ENCODE measurements around the gene PDE4D.
"Not testable (repeated sequence)": the region's sequence is repeated elsewhere in the genome, so short reads cannot be mapped to it uniquely, and the experiment has no call there.

The PDE4D gene

GRCh38 chr5:59007460-59008063 is 886.0 kb downstream of the PDE4D start:
- in situ Hi-C loops (cut with MboI; ENCODE audit: low sequenced_read_pairs) = no loop called here

DNA sequence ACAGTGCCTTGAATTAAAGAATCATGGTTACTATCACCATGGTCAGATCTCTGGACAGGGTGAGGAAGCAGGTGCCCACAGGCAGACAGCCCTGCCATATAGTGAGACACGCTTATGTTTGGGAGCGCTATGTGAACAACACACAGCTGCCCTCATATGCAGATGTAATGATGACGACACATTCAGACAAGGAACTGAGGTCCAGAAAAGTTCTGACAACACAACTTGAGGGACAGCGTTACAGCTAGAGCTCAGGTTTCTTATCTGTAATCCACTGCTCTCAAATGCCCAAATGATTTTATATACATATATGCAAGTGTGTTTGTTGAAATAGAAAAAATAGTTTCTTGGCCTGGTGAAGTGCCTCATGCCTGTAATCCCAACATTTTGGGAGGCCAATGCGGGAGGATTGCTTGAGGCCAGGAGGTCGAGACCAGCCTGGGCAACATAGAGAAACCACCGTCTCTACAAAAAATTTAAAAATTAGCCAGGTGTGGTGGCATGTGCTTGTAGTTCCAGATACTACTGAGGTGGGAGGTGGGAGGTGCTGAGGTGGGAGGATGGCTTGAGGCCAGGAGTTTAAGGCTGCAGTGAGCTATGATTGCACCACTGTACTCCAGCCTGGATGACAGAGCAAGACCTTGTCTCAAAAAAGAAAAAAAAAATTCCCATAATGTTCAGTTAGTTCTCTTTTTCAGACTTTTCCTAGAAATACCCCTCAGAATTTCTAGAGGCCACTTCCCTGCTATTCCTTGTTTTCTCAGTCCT is 887.4 kb downstream of the PDE4D start:
- in situ Hi-C loops (cut with MboI; ENCODE audit: low sequenced_read_pairs) = no loop called here

DNA sequence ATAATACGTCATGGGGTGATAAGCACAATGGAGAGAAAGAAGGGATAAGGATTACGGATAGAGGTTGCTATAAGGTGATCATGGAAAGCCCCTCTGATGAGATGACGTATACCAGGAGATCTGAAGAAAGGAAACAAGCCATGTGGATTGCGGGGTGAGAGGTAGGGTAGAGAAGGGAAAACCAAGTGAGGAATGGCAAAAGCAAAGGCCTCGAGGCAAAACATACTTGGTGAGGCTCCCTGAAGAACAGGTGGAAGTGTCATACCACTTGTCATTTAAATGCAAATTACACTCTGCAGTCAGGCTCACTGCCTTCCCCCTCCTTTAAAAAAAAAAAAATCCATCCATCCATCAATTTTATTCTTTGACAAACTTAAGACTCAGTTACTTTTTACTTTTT is 889.9 kb downstream of the PDE4D start:
- in situ Hi-C loops (cut with MboI; ENCODE audit: low sequenced_read_pairs) = no loop called here

DNA sequence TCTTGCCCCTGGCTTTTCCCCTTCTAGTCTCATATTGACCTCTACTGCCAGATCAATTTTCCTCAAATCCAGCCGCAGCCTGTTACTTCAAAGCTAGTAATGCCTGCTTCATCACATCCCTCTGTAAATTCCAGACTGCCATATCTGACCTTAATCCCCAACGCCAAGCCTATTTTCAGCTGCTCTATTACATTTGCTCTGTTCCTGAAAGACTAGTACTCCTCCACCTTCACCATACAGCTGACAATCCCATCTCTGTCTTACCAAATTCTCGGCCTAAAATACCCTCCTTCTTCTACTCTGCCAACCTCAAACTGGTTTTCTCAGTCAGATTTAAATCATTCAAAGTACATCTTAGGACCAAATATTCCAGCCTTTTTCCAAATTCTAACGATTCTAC is 890.4 kb downstream of the PDE4D start:
- in situ Hi-C loops (cut with MboI; ENCODE audit: low sequenced_read_pairs) = no loop called here

DNA sequence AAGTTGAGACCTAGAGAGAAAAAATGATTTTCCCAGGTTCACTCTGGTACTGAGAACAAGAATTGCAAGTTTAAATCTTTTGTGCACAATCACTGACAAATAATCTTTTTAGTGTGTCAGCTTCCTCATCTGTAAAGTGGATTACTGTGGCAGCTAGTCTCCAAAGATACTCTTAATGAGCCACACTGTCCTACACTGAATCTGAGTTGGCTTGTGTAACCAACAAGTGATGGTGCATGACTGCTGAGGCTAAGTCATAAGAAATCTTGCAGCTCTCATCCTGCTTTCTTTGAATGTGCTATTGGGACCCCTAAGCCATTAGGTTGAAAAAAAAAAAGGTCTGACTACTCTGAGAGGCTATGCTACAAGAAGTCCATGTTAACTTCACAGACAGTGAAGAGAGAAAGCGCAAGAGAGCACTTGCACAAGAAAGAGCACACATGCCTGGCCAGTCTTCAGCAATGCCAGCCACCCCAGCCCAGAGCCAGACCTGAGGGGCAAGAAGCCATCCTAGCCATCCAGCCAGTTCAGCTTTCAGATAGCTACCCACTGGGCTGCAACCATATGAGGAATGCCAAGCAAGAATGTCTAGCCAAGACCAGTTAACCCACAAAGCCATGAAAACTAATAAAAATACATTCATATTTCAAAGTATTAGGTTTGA is 891.2 kb downstream of the PDE4D start:
- in situ Hi-C loops (cut with MboI; ENCODE audit: low sequenced_read_pairs) = no loop called here

GRCh38 chr5:59001716-59002115 is 891.8 kb downstream of the PDE4D start:
- in situ Hi-C loops (cut with MboI; ENCODE audit: low sequenced_read_pairs) = no loop called here

DNA sequence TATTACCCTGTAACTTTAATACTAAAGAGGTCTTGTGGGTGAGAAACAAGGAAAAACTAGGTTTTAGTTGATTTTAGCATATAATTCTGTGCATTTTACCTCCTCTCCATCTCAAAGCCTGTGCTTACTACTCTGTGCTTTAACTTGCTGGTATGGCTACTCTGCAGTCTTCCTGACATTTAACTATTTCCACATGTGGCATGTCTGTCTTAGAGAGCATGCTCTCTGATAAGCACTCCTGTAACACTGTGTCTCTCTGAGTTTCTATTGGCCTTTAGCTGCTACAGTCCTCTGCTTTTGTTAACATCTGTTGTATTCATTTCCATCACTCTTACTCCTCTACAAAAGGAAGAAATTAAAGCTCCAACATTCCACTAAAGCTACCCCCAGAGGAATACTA is 892.4 kb downstream of the PDE4D start:
- in situ Hi-C loops (cut with MboI; ENCODE audit: low sequenced_read_pairs) = no loop called here

- in situ Hi-C loops (cut with MboI; ENCODE audit: low sequenced_read_pairs) = no loop called here
Observed at GRCh38 chr5:59000211-59000610, 893.3 kb downstream of the PDE4D start.

- in situ Hi-C loops (cut with MboI; ENCODE audit: low sequenced_read_pairs) = no loop called here
Observed at GRCh38 chr5:58999804-59000203, 893.7 kb downstream of the PDE4D start.

GRCh38 chr5:58998544-58998943 is 895.0 kb downstream of the PDE4D start:
- in situ Hi-C loops (cut with MboI; ENCODE audit: low sequenced_read_pairs) = no loop called here

- in situ Hi-C loops (cut with MboI; ENCODE audit: low sequenced_read_pairs) = not testable (repeated sequence)
Observed at GRCh38 chr5:58995779-58996178, 897.7 kb downstream of the PDE4D start.

DNA sequence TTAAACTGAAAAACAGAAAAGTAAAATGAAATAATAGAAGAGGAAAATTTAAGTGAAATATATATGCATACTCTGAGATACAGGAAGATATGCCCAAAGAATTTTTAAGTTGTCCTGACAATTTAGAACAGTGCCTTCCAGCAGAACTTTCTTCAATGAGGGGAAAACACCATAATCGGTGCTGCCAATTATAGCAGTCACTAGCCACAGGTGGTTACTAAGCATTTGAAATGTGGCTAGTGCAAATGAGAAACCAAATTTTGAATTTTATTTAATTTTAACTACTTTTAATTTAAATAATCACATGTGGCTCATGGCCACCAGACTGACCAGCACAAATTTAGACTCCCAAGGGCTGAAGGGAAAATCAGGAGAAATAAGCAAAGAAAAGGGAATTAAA is 900.1 kb downstream of the PDE4D start:
- in situ Hi-C loops (cut with MboI; ENCODE audit: low sequenced_read_pairs) = no loop called here

- in situ Hi-C loops (cut with MboI; ENCODE audit: low sequenced_read_pairs) = no loop called here
Observed at GRCh38 chr5:58988938-58989337, 904.6 kb downstream of the PDE4D start.

DNA sequence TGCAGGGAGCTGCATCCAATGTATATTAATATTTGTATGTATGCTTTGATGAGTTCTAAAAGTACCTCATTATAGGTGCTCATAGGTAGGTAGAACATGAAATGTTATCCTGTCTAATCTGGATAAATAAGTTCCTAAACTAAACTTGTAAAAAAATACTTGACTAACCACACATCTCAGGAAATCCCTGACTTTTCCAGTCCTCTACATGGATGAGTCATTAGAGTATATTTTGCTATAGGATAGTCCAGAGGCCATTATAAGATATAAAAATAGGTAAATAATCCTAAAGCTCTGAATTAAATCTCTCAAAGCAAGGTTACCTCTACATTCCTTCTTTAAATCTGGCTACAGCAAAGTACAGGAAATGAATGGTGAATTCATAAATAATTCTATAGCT is 906.3 kb downstream of the PDE4D start:
- in situ Hi-C loops (cut with MboI; ENCODE audit: low sequenced_read_pairs) = no loop called here

GRCh38 chr5:58986281-58986680 is 907.2 kb downstream of the PDE4D start:
- in situ Hi-C loops (cut with MboI; ENCODE audit: low sequenced_read_pairs) = no loop called here

DNA sequence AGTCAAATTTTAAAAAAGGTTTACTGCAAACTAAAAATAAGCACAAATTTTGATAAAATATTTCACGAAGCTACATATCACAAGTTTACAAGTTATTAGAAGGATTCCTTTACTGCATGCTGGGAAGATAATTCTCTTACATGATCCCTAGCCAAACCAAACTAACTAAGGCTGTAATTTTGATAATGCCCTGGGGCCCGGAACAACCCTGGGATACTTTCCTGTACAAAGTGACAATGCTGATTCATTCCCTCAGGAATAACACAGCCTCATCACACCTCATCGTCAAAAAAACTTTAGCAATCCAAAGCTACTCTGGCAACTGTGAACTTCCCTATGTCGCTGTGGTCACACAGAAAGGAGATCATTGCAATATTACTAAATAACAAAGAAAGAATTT is 907.8 kb downstream of the PDE4D start:
- in situ Hi-C loops (cut with MboI; ENCODE audit: low sequenced_read_pairs) = no loop called here

DNA sequence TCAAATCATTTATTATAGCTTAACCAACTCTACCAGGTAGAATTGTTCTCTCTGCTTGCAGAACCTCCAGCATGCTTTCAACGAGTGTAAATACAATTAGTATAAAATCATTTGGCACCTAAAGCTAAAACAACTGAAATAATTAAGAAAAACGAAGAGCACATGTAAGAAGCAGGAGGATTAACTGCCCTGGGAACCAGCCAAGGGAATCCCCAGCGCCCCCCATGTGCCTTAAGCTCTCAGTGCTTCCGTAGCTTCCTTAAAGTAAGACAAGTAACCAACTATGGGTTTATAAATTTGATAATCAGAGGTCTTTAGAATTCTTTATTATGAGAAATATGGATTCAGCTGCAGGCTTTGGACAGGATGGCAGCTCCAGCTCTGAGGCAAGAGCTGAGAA is 908.2 kb downstream of the PDE4D start:
- in situ Hi-C loops (cut with MboI; ENCODE audit: low sequenced_read_pairs) = no loop called here

- in situ Hi-C loops (cut with MboI; ENCODE audit: low sequenced_read_pairs) = no loop called here
Observed at GRCh38 chr5:58983526-58984452, 909.7 kb downstream of the PDE4D start.

GRCh38 chr5:58980890-58981289 is 912.6 kb downstream of the PDE4D start:
- in situ Hi-C loops (cut with MboI; ENCODE audit: low sequenced_read_pairs) = no loop called here

DNA sequence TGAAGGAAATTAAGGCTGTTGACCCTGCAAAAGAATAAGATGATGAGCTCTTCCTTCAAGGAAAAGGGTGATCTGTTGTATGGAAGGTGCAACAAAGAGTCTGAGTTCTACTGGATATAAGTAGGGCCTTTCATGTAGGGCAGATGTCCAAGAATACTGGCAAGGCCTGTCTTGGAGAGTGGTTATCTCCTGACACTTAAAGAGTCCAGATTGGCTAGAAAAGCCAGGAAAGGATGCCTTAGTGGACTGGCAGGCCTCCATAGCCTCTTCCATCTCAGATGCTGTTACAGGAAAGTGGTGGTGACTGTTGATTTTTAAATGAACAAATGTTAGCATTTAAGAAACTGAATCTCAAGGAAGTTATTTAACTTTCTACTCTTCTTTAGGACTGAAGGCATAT is 914.4 kb downstream of the PDE4D start:
- in situ Hi-C loops (cut with MboI; ENCODE audit: low sequenced_read_pairs) = no loop called here

DNA sequence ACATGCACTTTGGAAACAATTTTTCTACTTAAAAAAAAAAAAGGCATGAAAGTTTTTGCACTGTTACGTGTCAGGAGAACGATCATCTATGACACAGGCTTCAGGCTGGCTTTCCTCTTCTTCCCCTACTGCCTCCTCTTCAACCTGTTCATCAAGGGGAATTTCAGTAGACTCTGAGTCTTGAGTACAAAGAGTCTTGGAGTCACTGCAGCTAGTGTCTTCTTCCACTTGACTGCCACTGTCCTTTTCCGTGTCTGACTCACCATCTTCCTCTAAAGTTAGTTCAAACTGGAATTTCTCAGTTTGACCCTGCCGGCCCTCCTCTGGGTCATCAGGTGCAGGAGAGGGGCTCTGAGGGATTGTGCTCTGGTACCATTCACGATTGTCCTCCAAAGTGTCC is 918.9 kb downstream of the PDE4D start:
- in situ Hi-C loops (cut with MboI; ENCODE audit: low sequenced_read_pairs) = no loop called here

Measured in hTERT RPE-1 (cell line).